Ovary (tissue), 9 donors: Measurements from ENCODE around the gene FN3K. TPM values are rescaled to one million over a fixed set of nuclear protein-coding genes. Genes with fewer than 3 reads are reported as not detected.

Experiments
- DNase-seq, 5 donors: peaks; one replicate each; pipeline ENCODE4 v3.0.0-alpha.2; 2019 to 2020
- H3K27ac ChIP-seq, 2 donors: fragments of 200-600 bp; one replicate each; pipeline versions ENCODE4 v1.5.1 to v1.8.0; 2019 to 2022
- H3K27me3 ChIP-seq: fragments of 200-600 bp; one replicate; pipeline ENCODE4 v1.8.0; 2022
- H3K36me3 ChIP-seq: fragments of 200-600 bp; sonication (generic); one replicate; pipeline ENCODE4 v1.5.1; 2019
- H3K4me1 ChIP-seq: one replicate; pipeline ENCODE4 v1.8.1; 2013; ENCODE audit warnings: mild to moderate bottlenecking, moderate library complexity; ENCODE audit not compliant: insufficient read depth
- H3K4me3 ChIP-seq: fragments of 200-600 bp; sonication (generic); one replicate; pipeline ENCODE4 v1.5.1; 2017
- H3K9me3 ChIP-seq, 2 donors: fragments of 200-600 bp in 1 of 2; sonication (generic) in 1 of 2; one replicate each; pipeline versions ENCODE4 v1.5.1 to v1.8.1; 2013 to 2019; ENCODE audit warnings: mild to moderate bottlenecking in 1 of 2, moderate library complexity in 1 of 2
- CTCF ChIP-seq, 3 donors: fragments of 450-650 bp in 2 of 3; fragments of 200-600 bp in 1 of 3; IDR thresholded peaks; one replicate each; pipeline versions ENCODE4 v1.5.1 to v1.8.0; 2016 to 2022; ENCODE audit warnings: antibody characterized with exemption in 3 of 3, mild to moderate bottlenecking in 1 of 3
- EP300 ChIP-seq: sonication (generic); formaldehyde crosslinking; IDR thresholded peaks from one replicate; pipeline ENCODE4 v1.6.1; 2017; ENCODE audit warnings: antibody characterized with exemption
- POLR2A ChIP-seq: fragments of 450-650 bp; IDR thresholded peaks from one replicate; pipeline ENCODE4 v1.6.1; 2017; ENCODE audit warnings: antibody characterized with exemption, mild to moderate bottlenecking, moderate library complexity
- WGBS, 3 donors: extraction: QIAGEN DNeasy Blood & Tissue Kit in 1 of 3; methylation state at CpG; one replicate each; pipeline versions ENCODE4 v1.1.5 to v1.1.7; 2013 to 2017; 5-methylcytosine and 5-hydroxymethylcytosine counted together
- intact Hi-C, 4 donors: fragments of 100-400 bp; cut with DNase I; formaldehyde crosslinking; loops; one replicate each; pipeline versions ENCODE4 v1.11.0 to v1.15.1; 2022 to 2023
- polyA plus RNA-seq, 2 donors: library from polyadenylated mRNA; stranded (reverse); fragments of 200-250 nt in 1 of 2; fragments of 350-450 nt in 1 of 2; fragmentation: Illumina TruSeq in 1 of 2; extraction: RNeasy Lipid Tissue Mini Kit (QIAGEN cat#74804) in 1 of 2; gene quantifications; one replicate each; pipeline ENCODE4 v1.2.3, GENCODE V29; 2013 to 2014
- total RNA-seq, 7 donors: library from RNA; depleted of rRNA in 2 of 7; stranded (reverse); fragments of >200 nt in 2 of 7; fragmentation: NEBNext Ultra II Directional in 3 of 7; extraction: Animal tissue kit (Norgen Biotek cat#: 25700) in 3 of 7; gene quantifications; one replicate each; pipeline versions ENCODE4 v1.1.0 to v1.2.4, GENCODE V29; 2016 to 2023
- donor health status: DM: no; HTN: no; CAD: no; lungs with moderate emphysema.
- donor health status: DM: no; HTN: no; CAD: no.
- donor health status: Bipolar disorder and iron deficiency.
- donor health status: DM: yes; HTN: yes; CAD: no.
- donor health status: DM: no; HTN: no; CAD: no.
- donor health status: DM: yes; HTN: yes; CAD: no.

The FN3K gene
- total and polyA plus RNA-seq, 9 donors, result 12.0 to 106 (median 30.1) TPM

- intact Hi-C loops, result no loop called here
- H3K27me3 ChIP-seq, result no peaks in the 10 kb centered on the region
- H3K9me3 ChIP-seq, result no peaks in the 10 kb centered on the region
- no peak overlapping the region for H3K4me3 ChIP-seq
- H3K36me3 ChIP-seq, result no peaks in the 10 kb centered on the region
- DNase-seq, result no peak
- no peaks in the 10 kb centered on the region for H3K4me1 ChIP-seq
- no peak overlapping the region for H3K27ac ChIP-seq
- no peak for TF ChIP-seq CTCF (IDR thresholded peaks at IDR 0.05)
- TF ChIP-seq EP300, result no peak
- no peak for TF ChIP-seq POLR2A
- 85 to 89% (median 86%) methylated on average over 46 to 48 of the region's 48 CpGs for WGBS, 3 donors
Measured at GRCh38 chr17:82729479-82730260, 5.7 kb upstream of the FN3K start.

DNA sequence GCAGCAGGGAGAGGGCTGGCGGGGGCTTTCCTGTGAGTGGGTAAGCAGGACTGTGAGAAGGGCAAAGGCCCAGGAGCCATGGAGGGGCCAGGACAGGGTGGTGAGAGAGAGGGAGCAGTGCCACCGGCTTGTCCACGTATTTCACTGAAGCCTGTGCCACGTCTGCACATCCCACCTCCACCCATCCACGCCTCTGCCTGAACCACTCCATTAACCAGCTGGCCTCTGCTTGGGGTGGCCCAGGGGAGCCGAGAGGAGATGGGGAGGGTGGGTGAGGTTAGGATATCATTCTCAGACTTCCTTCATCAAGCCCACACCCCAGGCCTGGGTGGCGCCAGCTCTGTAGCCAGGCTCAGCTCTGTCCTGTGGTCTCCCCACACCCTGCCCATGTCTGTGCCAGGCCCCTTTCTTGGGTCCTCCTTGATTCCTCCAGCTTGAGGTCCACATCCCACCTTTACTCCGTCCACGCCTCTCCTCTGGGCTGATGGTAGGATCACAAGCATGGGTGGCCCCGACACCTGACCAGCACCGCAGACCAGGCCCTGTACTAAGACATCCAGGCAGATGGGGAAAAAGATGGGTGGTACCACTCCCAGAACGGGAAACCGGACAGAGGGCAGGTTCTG is 3.2 kb upstream of the FN3K start:
- Histone ChIP-seq H3K27me3 (no peaks in the 10 kb centered on the region), H3K27ac (no peak overlapping the region), H3K9me3 (no peaks in the 10 kb centered on the region), H3K36me3 (no peaks in the 10 kb centered on the region), H3K4me3 (no peak overlapping the region), H3K4me1 (peaks cover 6% of the 10 kb centered on the region)
- DNase-seq, result peak in 1 of 5 donors; percentile 19
- TF ChIP-seq EP300, result no peak
- TF ChIP-seq POLR2A, result no peak
- no peak for TF ChIP-seq CTCF (IDR thresholded peaks at IDR 0.05)
- WGBS, 3 donors, result 90 to 91% (median 90%) methylated on average over 13 of the region's 13 CpGs
- intact Hi-C loops, result no loop called here

- Histone ChIP-seq H3K27me3 (no peaks in the 10 kb centered on the region), H3K9me3 (peaks cover 0 to 8% of the 10 kb centered on the region in 2 donors), H3K27ac (peak overlapping the region in 1 of 2 donors; percentile 39), H3K36me3 (no peaks in the 10 kb centered on the region), H3K4me1 (peaks cover 11% of the 10 kb centered on the region), H3K4me3 (peak overlapping the region; percentile 91)
- TF ChIP-seq POLR2A (no peak), EP300 (no peak), CTCF (IDR thresholded peaks at IDR 0.05) (no peak)
- intact Hi-C loops, result loop anchor here in 1 of 4 donors (5.0 kb wide), 1 partner anchor 89 kb away; the partner anchor contains the start of gene WDR45B
- no peak for DNase-seq
- 82 to 88% (median 86%) methylated on average over 17 to 18 of the region's 18 CpGs for WGBS, 3 donors
Measured at GRCh38 chr17:82736511-82737185, 1.2 kb downstream of the FN3K start.

- no peak overlapping the region for H3K4me3 ChIP-seq
- TF ChIP-seq EP300 (no peak), POLR2A (no peak), CTCF (IDR thresholded peaks at IDR 0.05) (no peak)
- intact Hi-C loops, result loop anchor here in 1 of 4 donors (5.0 kb wide), 1 partner anchor 91 kb away; the partner anchor contains the start of gene WDR45B
- no peaks in the 10 kb centered on the region for H3K27me3 ChIP-seq
- H3K4me1 ChIP-seq, result peaks cover 11% of the 10 kb centered on the region
- WGBS, 3 donors, result 43 to 55% (median 48%) methylated on average over 25 to 26 of the region's 26 CpGs
- DNase-seq, result peak; percentile 62 to 81 (median 79)
- peaks cover 0 to 8% of the 10 kb centered on the region in 2 donors for H3K9me3 ChIP-seq
- peak overlapping the region; percentile 17 to 32 for H3K27ac ChIP-seq
- H3K36me3 ChIP-seq, result no peaks in the 10 kb centered on the region
Measured at GRCh38 chr17:82737967-82738877, 2.8 kb downstream of the FN3K start.
